KG1 (cell line): ENCODE data around the gene MAPK10.
A peak's percentile ranks its signal among the peaks of the same experiment; 100 is the strongest.
"Not testable (repeated sequence)": the region's sequence is repeated elsewhere in the genome, so short reads cannot be mapped to it uniquely, and the experiment has no call there.

Experiments used
- DNase-seq: peaks from one replicate; lab custom pipeline; 2025; lab: John Stamatoyannopoulos, UW

The MAPK10 gene

GRCh38 chr4:86107112-86107511 lies 252.7 kb downstream of the MAPK10 start:
- no peak for DNase-seq

GRCh38 chr4:86106475-86106874 lies 253.4 kb downstream of the MAPK10 start:
- no peak for DNase-seq

GRCh38 chr4:86101841-86102240 lies 258.0 kb downstream of the MAPK10 start:
- DNase-seq = no peak

- no peak for DNase-seq
Measured at GRCh38 chr4:86101410-86101809, 258.4 kb downstream of the MAPK10 start.

- DNase-seq = no peak
Measured at GRCh38 chr4:86100539-86101215, 259.2 kb downstream of the MAPK10 start.

GRCh38 chr4:86099348-86099747 lies 260.5 kb downstream of the MAPK10 start:
- DNase-seq = no peak

- DNase-seq = no peak
Measured at GRCh38 chr4:86098691-86099090, 261.2 kb downstream of the MAPK10 start.

GRCh38 chr4:86096373-86096772 lies 263.5 kb downstream of the MAPK10 start:
- no peak for DNase-seq

GRCh38 chr4:86092684-86093083 lies 267.2 kb downstream of the MAPK10 start:
- DNase-seq = no peak

GRCh38 chr4:86091201-86091600 lies 268.7 kb downstream of the MAPK10 start:
- DNase-seq = no peak

- DNase-seq = no peak
Measured at GRCh38 chr4:86089781-86090323, 270.0 kb downstream of the MAPK10 start.

GRCh38 chr4:86089053-86089452 lies 270.8 kb downstream of the MAPK10 start:
- DNase-seq = no peak

GRCh38 chr4:86075796-86076195 lies 284.1 kb downstream of the MAPK10 start:
- DNase-seq = not testable (repeated sequence)

- no peak for DNase-seq
Measured at GRCh38 chr4:86060341-86060740, 299.5 kb downstream of the MAPK10 start.

- no peak for DNase-seq
Measured at GRCh38 chr4:86058621-86059020, 301.2 kb downstream of the MAPK10 start.

- DNase-seq = no peak
Measured at GRCh38 chr4:86055898-86056297, 304.0 kb downstream of the MAPK10 start.

GRCh38 chr4:86054286-86055032 lies 305.4 kb downstream of the MAPK10 start:
- DNase-seq = no peak

GRCh38 chr4:86050496-86050895 lies 309.4 kb downstream of the MAPK10 start:
- DNase-seq = no peak

GRCh38 chr4:86048426-86048825 lies 311.4 kb downstream of the MAPK10 start:
- DNase-seq = no peak

- no peak for DNase-seq
Measured at GRCh38 chr4:86044593-86044985, 315.3 kb downstream of the MAPK10 start.

GRCh38 chr4:86043755-86044592 lies 315.9 kb downstream of the MAPK10 start:
- peak; percentile 43 for DNase-seq

- DNase-seq = no peak
Measured at GRCh38 chr4:86038037-86038436, 321.8 kb downstream of the MAPK10 start.
